GM23248 (cell line): ENCODE measurements around the gene APMAP.

Experiments
- EZH2 ChIP-seq: fragments of 200-600 bp; sonication (generic); IDR thresholded peaks from 2 replicates; pipeline ENCODE4 v1.6.1; 2018; ENCODE audit warnings: antibody characterized with exemption, mild to moderate bottlenecking; ENCODE audit not compliant: insufficient read depth, poor library complexity, severe bottlenecking
- EZH2phosphoT487 ChIP-seq: fragments of 200-600 bp; sonication (generic); IDR thresholded peaks from 2 replicates; pipeline ENCODE4 v1.6.1; 2018; ENCODE audit warnings: antibody characterized with exemption, moderate library complexity, mild to moderate bottlenecking, low read depth; ENCODE audit not compliant: insufficient read depth

DNA sequence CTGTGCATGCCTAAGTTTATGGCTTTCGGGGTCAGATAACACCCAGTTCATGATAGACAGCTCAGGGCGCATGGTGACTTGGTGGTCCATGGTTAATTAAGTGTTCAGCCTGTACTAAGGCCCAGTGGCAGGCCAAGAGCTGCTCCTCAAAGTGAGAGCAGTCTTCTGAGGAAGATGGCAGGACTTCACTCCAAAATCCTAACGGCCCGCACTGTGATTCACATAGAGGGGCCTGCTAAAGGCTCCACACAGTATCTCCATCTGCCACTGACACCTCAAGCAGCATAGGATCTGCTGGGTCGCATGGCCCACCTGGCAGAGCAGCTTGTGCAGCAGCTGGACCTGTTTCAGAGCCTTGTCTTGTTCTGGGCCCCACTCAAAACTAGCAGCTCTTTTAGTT lies 54.1 kb downstream of the APMAP start:
- TF ChIP-seq EZH2: no peak
- no peak for TF ChIP-seq EZH2phosphoT487
